ENCODE measurements around the gene ZBTB17. TPM values are rescaled to one million over a fixed set of nuclear protein-coding genes. Genes with fewer than 3 reads are reported as not detected.
A peak's percentile ranks its signal among the peaks of the same experiment; 100 is the strongest.

Gene ZBTB17
- total and polyA plus RNA-seq, 2 of the 4 experiments (the other 2 are of a cell fraction) = 26.3 to 58.2 TPM

GRCh38 chr1:15918962-15919715 is 56.8 kb downstream of the ZBTB17 start:
- intact Hi-C loops (cut with micrococcal nuclease) = loop anchor here (5.0 kb wide), 1 partner anchor 67 kb away; no protein-coding TSS in a partner anchor
- no peak overlapping the region for H3K9ac ChIP-seq (ENCODE audit: low read depth, low read length)
- H3K23ac ChIP-seq (ENCODE audit: low read depth, low read length) = no peak overlapping the region
- H3K4me1 ChIP-seq (ENCODE audit: control insufficient read depth, insufficient read depth, low read length) = peaks cover 12% of the 10 kb centered on the region
- no peaks in the 10 kb centered on the region for H3K27me3 ChIP-seq (ENCODE audit: control insufficient read depth, insufficient read depth, low read length)
- ChIA-PET POLR2A (ENCODE audit: unreplicated experiment) (no interaction called here), CTCF (no interaction called here)
- no peaks in the 10 kb centered on the region for H3K9me3 ChIP-seq (ENCODE audit: control insufficient read depth, insufficient read depth, low read length)
- no TSS peak for BruUV-seq (replicated peaks)
- H3K79me1 ChIP-seq (ENCODE audit: low read depth in 1 of 2, low read length in 2 of 2) = peaks cover 26 to 71% of the 10 kb centered on the region in 2 experiments
- no peak overlapping the region for H4K91ac ChIP-seq (ENCODE audit: insufficient read depth, low read depth, low read length)
- DNase-seq (peak; percentile 84), ATAC-seq (ENCODE audit: low read depth) (peak; percentile 69)
- H3K56ac ChIP-seq (ENCODE audit: extremely low read depth, insufficient read depth, low read length) = no peak overlapping the region
- H3K9me1 ChIP-seq (ENCODE audit: insufficient read depth, low read length) = peaks cover 7% of the 10 kb centered on the region; the same call in 1 of the 2 replicates
- no peak overlapping the region; the same call in 1 of the 2 replicates for H2BK20ac ChIP-seq (ENCODE audit: low read depth, low read length)
- no peak for TF ChIP-seq RFX5 (IDR thresholded peaks at IDR 0.05; ENCODE audit: low read depth, low read length)
- TF ChIP-seq MAZ (IDR thresholded peaks at IDR 0.05; ENCODE audit: borderline replicate concordance, low read depth, low read length) = no peak
- TF ChIP-seq RCOR1 (IDR thresholded peaks at IDR 0.05; ENCODE audit: insufficient replicate concordance, low read length) = no peak
- no peak; the same call in 1 of the 2 replicates for TF ChIP-seq CHD1 (IDR thresholded peaks at IDR 0.05; ENCODE audit: low read depth, low read length)
- 0 out of 2 replicates have a peak, but pooled peaks have one; percentile 11 for TF ChIP-seq MAFK (IDR thresholded peaks at IDR 0.05; ENCODE audit: low read depth, low read length)
- TF ChIP-seq BHLHE40 (IDR thresholded peaks at IDR 0.05; ENCODE audit: low read depth, low read length) = no peak; the same call in 1 of the 2 replicates
- no peak for TF ChIP-seq CEBPB (IDR thresholded peaks at IDR 0.05; ENCODE audit: low read depth, low read length)
- TF ChIP-seq POLR2A (IDR thresholded peaks at IDR 0.05; ENCODE audit: low read depth, low read length) = no peak
- peak; percentile 47; the same call in 1 of the 2 replicates for TF ChIP-seq MXI1 (IDR thresholded peaks at IDR 0.05; ENCODE audit: borderline replicate concordance, low read depth, low read length)
- TF ChIP-seq RAD21 (IDR thresholded peaks at IDR 0.05; ENCODE audit: low read length) = no peak
- TF ChIP-seq NFE2L2 (IDR thresholded peaks at IDR 0.05; ENCODE audit: low read depth, low read length) = no peak
- TF ChIP-seq, protein P1, sequence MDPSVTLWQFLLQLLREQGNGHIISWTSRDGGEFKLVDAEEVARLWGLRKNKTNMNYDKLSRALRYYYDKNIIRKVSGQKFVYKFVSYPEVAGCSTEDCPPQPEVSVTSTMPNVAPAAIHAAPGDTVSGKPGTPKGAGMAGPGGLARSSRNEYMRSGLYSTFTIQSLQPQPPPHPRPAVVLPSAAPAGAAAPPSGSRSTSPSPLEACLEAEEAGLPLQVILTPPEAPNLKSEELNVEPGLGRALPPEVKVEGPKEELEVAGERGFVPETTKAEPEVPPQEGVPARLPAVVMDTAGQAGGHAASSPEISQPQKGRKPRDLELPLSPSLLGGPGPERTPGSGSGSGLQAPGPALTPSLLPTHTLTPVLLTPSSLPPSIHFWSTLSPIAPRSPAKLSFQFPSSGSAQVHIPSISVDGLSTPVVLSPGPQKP (IDR thresholded peaks at IDR 0.05; ENCODE audit: borderline replicate concordance, low read depth, low read length) = no peak
- TF ChIP-seq SMC3 (IDR thresholded peaks at IDR 0.05; ENCODE audit: low read depth, low read length) = 0 out of 2 replicates have a peak, but pooled peaks have one; percentile 4
- TF ChIP-seq FOS (IDR thresholded peaks at IDR 0.05; ENCODE audit: low read depth, low read length) = peak; percentile 73
- no peak overlapping the region for H2BK15ac ChIP-seq (ENCODE audit: low read depth, low read length)
- H3K4me3 ChIP-seq (ENCODE audit: insufficient read depth, low read depth, low read length) = no peak overlapping the region
- in situ Hi-C loops (cut with MboI; ENCODE audit: low sequenced_read_pairs) = no loop called here
- H4K8ac ChIP-seq (ENCODE audit: low read depth in 2 of 2, low read length in 2 of 2) = no peak overlapping the region
- no peak overlapping the region for H3K18ac ChIP-seq (ENCODE audit: low read depth, low read length)
- no peak overlapping the region; the same call in 1 of the 2 replicates for H3K14ac ChIP-seq (replicated peaks; ENCODE audit: low read depth, low read length)
- 80% methylated on average over 1 of the region's 11 CpGs; no CpG with 5 or more reads in 1 of the 2 experiments for WGBS, 2 experiments (ENCODE audit: extremely low coverage in 2 of 2, insufficient read length in 1 of 2)
- H4K20me1 ChIP-seq (ENCODE audit: insufficient read depth, low read length) = no peaks in the 10 kb centered on the region
- H2AFZ ChIP-seq (replicated peaks; ENCODE audit: low read length, poor library complexity) = no peak overlapping the region
- no peak overlapping the region for H2AK5ac ChIP-seq (ENCODE audit: low read depth, low read length)
- no peak overlapping the region for H2BK120ac ChIP-seq (ENCODE audit: low read depth, low read length)
- no peak overlapping the region for H3K27ac ChIP-seq (ENCODE audit: insufficient read depth, low read length)
- peaks cover 16% of the 10 kb centered on the region for H3K36me3 ChIP-seq (ENCODE audit: control insufficient read depth, insufficient read depth, low read length)
- 0 out of 2 replicates have a peak overlapping the region, but pooled peaks have one; percentile 14 for H3K4ac ChIP-seq (ENCODE audit: low read depth, low read length)
- dilution Hi-C loops (cut with HindIII; ENCODE audit: low sequenced_read_pairs, unreplicated experiment) = no loop called here
- no peak overlapping the region for H2AK9ac ChIP-seq (replicated peaks; ENCODE audit: low read depth, low read length, poor library complexity)
- H2BK5ac ChIP-seq (ENCODE audit: low read depth, low read length, poor library complexity, severe bottlenecking) = peak overlapping the region; percentile 11
- peak overlapping the region; percentile 23; the same call in 1 of the 2 replicates for H3K4me2 ChIP-seq (ENCODE audit: low read depth, low read length)
- H4K5ac ChIP-seq (ENCODE audit: low read depth, low read length) = no peak overlapping the region
